T-helper 2 cell treated with Interferon-gamma antibody and Interleukin-4, amounts not matched to agents 100 ng/mL and 5 ng/mL, for 36 hours (primary cell): ENCODE data around the gene CCDC38. TPM values are rescaled to one million over a fixed set of nuclear protein-coding genes. Genes with fewer than 3 reads are reported as not detected.
"Not testable (repeated sequence)": the region's sequence is repeated elsewhere in the genome, so short reads cannot be mapped to it uniquely, and the experiment has no call there.

Experiments used
- intact Hi-C: fragments of 100-400 bp; cut with micrococcal nuclease; formaldehyde crosslinking; loops from one replicate; pipeline ENCODE4 v1.15.1; 2023
- total RNA-seq: library from RNA; stranded (reverse); gene quantifications from 2 replicates; pipeline ENCODE4 v1.2.3, GENCODE V29; 2022

The CCDC38 gene
- total RNA-seq, 1 donor from 2014 or later = 0.14 TPM

DNA sequence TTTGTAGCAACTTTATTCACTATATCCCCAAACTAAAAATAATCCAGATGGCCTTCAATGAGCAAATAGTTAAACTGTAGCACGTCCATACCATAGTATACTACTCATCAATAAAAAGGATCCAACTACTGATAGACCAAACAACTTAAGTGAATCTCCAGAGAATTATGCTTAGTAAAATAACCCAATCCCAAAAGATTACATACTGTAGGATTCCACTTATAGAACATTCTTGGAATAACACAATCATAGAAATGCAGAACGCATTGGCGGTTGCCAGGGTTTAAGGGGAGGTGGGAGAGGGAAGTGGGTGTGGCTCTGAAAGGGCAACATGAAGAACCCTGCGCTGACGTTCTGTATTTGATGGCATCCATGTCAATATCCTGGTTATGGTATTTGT lies 55.1 kb downstream of the CCDC38 start:
- intact Hi-C loops = no loop called here

DNA sequence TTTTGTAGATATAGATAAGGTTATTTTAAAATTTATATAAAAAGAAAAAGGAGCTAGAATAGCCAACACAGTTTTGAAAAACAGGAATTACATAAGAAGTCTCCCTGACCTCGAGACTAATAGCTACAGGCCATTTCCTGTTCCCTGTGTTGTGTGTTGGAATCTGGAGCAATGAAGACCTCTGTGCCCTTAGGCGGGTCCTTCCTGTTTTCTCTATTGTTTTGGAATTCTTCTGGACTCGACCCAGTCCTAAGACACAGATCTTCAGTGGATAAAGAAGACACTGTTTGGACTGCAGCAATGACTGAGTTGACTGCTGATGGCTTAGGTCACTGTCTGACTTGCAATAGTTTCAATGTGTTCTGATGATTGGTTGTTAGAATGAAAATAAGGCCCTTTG lies 57.4 kb downstream of the CCDC38 start:
- intact Hi-C loops = no loop called here

DNA sequence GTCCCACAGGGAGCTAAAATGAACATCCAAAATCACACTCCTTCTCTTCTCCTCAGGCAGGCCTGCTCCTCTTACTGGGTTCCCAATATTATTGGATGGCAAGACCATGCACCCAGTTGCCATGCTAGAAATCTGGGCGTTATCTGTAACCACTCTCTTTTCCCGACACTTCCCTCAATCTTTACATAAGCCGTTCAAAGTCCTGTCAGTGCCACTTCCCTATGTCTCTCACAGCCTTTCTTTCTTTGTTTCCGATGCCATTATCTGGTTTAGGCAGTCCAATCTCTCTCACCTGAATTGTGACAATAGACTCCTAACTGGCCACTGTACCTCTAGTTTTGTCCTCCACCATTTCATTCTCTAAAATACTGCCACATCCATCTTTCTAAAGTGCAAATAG lies 59.5 kb downstream of the CCDC38 start:
- intact Hi-C loops = no loop called here

DNA sequence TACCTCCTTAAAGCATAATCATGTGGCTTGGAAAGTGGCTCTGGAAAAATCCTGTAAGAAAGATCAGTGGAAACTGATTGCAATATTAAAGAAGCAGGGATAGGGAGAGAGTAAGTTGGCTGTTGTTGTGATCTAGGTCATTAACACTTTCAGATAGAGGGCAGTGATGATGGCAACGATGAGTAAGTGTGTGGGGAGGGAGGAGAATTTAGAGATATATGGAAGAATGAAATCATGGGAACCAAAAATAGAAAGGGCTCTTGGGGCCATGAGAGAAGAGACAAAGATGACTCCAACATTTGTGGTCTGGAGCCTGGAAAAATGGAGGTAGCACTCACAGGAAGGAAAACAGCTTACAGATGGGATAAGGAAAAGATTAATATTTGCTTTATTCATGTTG lies 60.3 kb downstream of the CCDC38 start:
- intact Hi-C loops = no loop called here

DNA sequence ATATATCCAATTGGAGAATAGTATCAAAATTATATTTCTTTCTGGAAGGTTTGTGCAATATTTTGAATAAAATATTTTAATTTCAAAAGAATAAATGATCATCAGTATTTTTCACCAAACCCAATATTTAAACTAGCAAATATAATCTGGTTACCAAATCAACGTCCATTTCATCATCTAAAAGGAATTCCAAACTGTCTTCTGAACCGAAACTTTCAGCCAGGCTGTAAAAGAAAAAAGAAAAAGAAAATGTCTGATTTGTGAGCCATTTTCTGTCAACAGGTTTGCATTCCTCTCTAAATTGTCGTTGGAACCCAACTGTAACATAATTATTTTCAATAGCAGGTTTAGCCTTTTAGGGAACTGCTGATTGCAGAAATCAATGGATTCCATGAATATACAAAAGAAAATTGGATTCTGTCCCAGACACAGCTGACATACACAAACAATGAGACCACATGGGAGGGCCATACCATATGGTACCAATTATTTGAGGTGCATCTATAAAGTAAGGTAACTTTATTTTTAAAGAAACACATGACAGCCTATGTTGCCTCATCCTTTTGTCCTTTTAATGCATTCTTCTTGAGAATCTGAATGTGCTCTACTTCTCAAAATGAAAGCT lies 61.0 kb downstream of the CCDC38 start:
- intact Hi-C loops = no loop called here

DNA sequence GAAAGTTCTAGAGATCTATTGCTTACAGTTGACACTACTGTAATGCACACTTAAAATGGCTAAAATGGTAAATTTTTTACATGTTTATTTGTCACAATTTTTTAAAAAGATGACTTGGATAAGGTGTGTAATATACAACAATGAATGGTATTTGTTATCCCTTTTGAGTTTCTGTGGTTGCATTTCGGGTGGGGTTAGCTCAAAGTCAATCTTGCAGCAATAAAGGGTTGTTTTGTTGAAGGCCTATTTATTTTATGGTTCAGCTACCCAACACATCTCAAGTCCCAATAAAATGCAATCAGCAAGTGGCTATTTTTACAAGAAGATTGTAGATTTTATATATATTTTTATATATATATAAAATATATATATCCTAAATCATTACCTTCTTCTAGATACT lies 61.5 kb downstream of the CCDC38 start:
- intact Hi-C loops = no loop called here

DNA sequence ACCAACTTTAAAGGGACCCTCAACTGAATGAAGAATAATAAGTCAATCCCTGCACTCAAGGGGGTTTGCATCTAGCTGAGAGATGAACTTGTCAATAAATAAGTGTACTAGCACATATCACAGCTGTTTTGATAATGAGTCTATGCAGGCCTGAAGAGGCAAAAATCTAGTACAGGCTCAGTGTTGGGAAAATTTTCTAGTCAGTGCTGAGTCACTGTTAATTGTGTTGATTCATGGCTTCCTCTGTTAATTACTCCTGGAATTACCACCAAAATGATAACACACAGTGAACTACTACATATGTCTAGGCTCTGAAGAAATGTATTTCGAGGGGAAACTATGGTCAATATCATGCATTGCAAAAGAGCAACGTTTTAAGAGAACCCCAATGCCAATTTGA lies 64.8 kb downstream of the CCDC38 start:
- intact Hi-C loops = no loop called here

DNA sequence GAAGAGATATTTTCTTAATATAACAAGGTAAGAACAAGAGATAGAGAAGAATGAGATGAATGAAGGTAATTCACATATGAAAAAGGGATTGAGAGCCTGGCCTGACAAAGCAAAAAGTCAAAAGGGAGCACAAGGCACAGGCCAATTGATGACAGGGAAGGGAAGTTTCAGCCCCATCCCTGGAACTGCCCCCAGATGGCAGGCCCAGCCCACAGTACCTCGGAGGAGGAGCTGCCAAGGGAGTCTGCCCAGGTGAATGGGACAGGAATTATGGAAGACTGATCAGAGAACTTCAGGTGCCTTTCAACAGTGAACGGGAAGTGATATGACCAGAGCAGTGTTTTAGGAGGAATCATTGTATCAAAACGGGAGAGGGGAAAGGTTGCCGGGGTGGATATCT lies 68.0 kb downstream of the CCDC38 start:
- intact Hi-C loops = no loop called here

DNA sequence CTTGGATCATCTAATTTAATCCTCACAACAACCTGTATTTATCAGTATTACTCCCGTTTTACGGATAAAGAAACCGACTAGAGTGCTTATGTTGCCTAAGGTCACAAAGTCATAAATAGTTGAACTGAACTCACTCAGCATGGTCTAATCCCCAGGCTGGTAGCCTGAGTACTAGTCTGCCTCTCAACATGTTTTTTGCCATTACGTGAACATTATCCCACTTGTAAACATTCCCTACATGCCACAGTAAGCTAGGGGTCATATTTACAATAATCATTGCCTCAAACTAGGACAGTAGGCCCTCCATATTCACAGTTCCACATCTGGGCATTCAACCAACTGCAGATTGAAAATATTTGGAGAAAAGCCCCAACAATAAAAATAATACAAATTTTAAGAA lies 71.5 kb downstream of the CCDC38 start:
- intact Hi-C loops = no loop called here

DNA sequence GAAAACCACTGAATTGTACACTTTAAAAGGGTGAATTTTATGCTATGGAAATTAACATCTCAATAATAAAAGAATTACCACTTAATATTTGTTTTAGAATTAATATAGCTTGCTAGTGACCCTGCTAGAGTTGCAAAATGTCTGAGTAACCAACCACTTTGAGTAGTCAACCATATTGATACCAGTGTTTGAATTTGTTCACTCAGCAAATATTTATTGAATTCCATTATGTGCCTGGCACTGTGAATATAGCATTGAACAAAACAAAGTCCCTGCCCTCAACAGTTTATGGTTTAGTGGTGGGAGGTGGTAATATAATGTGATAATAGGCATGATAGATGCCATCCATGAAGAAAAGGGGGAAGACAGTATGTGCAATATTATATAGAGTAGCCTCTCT lies 79.1 kb downstream of the CCDC38 start:
- intact Hi-C loops = no loop called here

DNA sequence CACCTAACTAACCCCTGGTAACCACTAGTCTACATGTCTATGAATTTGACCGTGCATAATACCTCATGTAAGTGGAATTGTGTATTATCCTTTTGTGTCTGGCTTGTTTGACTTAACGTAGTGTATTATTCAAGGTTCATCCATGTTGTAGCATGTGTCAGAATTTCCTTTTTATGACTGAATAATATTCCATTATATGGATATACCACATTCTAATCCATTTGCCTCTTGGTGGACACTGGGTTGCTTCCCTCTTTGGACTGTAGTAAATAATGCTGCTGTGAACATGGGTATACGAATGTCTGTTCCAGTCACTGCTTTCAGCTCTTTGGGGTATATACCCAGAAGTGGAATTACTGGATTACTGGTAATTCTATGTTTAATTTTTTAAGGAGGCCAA lies 80.4 kb downstream of the CCDC38 start:
- intact Hi-C loops = no loop called here

DNA sequence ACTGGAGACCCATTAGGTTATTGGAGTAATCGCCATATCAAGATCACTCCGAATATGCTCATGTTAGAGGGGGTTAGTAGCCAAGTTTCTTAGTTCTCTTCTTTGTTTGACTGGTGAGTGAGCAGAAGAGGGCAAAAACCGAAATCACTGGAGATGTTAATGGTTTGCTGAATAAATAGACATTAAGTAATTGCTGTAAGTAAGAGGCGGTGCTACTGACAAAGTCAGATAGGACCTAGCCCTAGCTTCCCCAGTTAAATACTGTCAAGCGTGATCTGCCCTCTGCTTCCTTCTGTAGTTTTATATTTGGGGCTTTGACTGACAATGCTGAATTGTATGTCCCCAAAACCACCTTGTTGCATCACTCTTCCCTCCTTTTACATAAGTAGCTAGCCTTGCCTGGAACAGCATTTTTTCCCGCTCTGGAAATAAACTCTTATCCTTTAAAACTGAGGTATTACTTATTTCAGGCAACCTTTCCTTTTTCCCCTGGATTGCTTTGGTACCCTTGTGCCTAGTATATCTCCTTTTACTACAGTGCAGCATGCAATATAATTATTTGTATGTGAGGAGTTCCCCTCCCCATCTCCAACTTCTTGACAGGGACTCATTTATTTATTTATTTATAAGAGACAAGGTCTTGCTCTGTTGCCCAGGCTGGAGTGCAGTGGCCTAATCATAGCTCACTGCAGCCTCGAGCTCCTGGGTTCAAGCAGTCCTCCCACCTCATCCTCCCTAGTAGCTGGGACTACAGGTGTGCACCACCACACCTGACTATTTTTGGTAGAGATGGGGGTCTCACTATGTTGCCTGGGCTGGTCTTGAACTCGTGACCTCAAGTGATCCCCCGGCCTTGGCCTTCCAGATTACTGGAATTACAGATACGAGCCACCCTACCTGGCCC lies 82.2 kb downstream of the CCDC38 start:
- intact Hi-C loops = loop anchor here (1.0 to 10.0 kb wide), 8 partner anchors 83 to 1047 kb away; partner anchors contain the start of genes AMDHD1, CCDC38, LTA4H and NDUFA12

DNA sequence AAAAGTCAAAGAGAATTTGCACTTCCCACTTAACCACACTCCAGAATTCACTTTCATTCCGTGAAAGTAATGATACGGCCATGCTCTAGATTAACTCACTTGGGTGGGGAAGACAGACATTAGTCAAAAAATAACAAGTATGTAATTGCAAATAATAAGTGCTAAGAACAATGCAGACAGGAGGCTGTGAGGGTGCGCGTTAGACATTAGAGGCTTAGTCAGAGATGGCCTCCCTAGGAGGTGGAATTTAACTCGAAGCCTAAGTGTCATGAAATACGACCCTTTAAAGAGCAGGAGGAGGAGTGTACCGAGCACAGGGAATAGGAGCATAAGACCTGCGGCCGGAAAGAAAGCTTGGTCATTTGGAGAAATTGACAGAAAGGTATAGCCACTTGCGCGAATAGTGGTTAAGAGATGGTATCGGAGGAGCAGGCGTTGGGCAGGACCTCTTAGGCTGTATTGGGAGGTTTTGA lies 83.0 kb downstream of the CCDC38 start:
- intact Hi-C loops = loop anchor here (1.0 to 10.0 kb wide), 8 partner anchors 83 to 1048 kb away; partner anchors contain the start of genes AMDHD1, CCDC38, LTA4H and NDUFA12

DNA sequence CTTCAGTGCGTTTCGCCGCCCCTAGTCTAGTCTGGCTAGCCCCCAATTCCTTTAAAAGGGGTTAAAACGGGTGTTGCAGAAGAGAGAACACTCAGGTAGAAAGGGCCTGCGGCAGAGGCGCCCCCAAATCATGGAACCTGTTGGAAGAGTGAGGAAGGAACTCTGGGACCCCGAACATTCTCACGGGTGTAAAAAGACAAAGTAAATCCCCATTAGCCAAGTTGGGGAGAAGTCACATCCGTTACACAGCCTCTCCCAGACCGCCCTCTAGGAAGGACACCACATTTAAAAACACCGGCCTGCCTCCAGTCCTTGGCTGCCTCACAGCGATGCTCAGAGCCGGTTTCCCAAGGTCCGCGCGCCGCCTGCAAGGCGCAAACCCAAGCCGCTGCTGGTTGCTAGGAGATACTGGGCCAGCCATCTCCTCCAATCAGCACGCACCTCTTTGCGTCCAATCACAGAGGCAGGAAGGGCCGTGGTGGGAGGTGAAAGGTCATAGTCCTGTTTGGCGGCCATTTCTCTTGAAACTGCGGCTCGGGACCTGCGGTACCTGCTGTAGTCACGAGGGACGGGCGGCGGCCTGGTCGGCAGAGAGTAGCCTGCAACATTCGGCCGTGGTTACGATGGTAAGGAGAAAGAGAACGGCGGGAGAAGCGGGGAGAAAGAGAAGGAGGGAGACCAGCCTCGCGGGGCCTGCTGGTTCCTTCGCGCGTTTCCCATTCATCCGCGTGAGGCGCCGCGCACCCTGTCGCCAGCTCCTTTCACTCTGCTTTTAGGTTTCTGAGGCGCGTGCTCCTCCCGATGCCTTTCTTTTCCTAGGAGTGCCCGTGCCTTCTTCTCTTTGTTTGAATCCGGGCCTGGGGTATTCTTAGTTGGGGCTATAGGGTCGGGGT lies 83.7 kb downstream of the CCDC38 start, which contains the start of gene SNRPF:
Gene SNRPF (plus strand): TSS at position 502 of the 893 bp plus-strand sequence. CDS start 122 bp downstream, at position 624.
- intact Hi-C loops = loop anchor here (1.0 to 10.0 kb wide), 10 partner anchors 84 to 1049 kb away; partner anchors contain the start of genes AMDHD1, CCDC38, FGD6 and LTA4H

DNA sequence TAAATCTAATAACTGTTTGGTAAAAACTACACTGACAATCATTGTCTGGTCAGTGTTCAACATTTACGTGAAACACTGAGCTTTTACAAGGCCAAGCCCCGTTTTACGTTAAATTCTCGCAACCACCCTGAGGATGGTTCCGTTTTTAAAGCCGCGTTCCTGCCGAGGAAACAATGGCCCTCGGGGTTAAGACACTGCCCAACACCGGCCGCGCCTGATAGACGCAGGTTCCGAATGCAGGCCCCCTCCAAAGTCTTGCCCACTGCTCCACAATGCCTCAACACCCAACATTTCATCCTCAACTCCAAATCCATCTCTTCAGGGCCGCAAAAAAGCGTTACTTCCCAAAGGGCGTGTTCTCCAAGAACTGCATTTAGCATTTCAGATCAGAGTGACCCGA lies 84.6 kb downstream of the CCDC38 start:
- intact Hi-C loops = loop anchor here (1.0 to 10.0 kb wide), 9 partner anchors 85 to 1050 kb away; partner anchors contain the start of genes AMDHD1, CCDC38, FGD6 and METAP2

DNA sequence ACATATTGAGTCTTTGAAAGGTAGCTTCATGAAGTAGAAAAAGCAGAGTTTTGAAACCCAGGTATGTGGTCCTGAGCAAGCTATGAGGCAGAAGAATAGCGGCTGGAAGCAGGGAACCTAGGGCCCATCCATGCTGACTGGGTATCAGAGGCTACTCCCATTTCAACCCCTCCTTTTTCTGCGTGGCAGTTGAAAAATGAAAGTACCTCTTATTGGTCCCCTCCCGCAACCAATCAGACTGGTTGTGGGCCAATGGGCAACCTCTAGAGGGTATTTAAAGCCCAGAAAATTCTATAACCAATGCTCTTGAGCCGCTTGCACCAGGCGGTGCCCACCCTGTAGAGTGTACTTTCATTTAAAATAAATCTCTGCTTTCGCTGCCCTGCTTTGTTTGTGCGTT lies 85.3 kb downstream of the CCDC38 start:
- intact Hi-C loops = loop anchor here (5.0 to 10.0 kb wide), 5 partner anchors 310 to 1050 kb away; partner anchors contain the start of gene NEDD1

DNA sequence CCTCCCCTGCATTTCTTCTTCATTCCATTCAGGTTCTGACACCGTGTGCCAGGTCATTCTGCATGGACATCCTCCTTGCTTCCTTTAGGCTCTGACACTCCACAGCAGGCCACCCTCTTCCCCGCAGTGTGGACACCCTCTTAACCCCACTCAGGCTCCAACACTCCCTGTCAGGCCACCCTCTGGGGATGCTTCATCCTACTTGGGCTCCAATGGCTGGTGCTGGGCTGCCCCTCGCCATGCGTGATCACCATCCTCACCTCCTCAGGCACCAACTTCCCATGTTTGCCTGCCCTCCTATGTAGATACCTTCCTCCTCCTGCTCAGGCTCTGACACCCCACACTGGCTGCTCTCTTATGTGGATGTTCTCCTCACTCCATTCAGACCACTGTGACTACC lies 90.3 kb downstream of the CCDC38 start:
- intact Hi-C loops = loop anchor here (10.0 kb wide), 1 partner anchor 593 kb away; no protein-coding TSS in a partner anchor

DNA sequence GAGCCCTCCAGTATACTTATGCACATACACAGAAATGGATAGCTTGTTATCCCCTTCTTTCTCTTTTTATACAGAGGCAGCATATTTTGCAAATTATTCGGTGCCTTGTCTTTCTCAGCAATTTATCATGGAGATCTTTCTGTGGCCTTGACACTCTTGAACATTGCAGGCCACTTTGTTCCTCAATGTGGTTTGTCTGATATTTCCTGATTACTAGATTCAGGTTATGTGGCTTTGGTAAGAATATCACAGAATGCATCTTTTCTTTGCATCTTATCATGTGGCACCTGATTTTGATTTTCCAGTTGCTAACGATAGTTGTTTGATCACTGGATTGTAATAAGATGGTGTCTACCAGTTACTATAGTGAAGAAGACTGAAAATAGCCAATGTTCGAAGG lies 90.8 kb downstream of the CCDC38 start:
- intact Hi-C loops = loop anchor here (10.0 kb wide), 1 partner anchor 593 kb away; no protein-coding TSS in a partner anchor

DNA sequence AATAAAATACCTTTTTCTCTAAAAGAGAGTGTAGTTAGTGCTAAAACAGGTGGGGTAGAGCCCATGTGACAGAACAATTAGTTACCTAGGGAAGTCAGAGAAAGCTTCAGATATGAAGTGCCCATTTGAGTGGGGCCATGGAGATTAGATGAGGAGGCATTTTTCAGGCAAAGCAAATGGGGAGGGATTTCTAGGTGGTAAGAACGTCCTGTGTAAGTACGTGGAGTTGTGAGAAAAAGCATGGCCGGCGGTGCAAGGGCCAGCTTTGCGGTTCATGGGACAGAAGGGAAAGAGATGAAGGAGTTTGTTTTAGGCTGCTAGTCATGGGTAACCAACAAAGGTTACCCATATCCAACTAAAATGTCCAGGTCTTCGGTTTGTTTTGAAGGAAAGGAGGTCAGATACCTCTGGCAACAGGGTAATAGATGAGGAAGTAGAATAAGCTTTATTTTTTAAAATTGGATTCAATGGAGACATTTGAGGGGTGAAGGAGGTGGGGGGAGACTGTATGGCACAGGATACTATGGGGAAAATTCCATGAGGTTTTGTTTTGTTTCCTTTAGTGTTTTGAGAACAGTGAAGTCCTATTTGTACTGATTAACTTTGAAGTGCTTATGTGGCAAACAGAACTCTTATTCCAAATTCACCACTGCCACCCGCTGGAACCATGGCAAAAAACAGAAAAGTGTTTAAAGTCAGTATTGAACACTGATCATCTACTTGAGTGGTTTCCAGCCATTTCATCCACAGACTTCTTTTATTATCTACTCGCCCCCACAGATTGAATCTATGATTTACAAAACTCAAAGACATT lies 93.6 kb downstream of the CCDC38 start:
- intact Hi-C loops = no loop called here

DNA sequence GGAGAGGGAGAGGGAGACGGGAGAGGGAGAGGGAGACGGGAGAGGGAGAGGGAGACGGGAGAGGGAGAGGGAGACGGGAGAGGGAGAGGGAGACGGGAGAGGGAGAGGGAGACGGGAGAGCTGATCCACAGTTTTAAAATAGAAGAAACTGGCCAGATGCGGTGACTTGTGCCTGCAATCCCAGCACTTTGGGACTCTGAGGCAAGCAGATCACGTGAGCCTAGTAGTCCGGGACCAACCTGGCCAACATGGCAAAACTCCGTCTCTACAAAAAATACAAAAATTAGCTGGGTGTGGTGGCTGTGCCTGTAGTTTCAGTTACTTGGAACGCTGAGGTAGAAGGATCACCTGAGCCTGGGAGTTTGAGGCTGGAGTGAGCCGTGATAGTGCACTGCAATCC lies 100.0 kb downstream of the CCDC38 start:
- intact Hi-C loops = not testable (repeated sequence)
